Left ventricle myocardium inferior (tissue), 1 donor: ENCODE results near the gene TMEM39B. TPM values are rescaled to one million over a fixed set of nuclear protein-coding genes. Genes with fewer than 3 reads are reported as not detected.

Experiments
- DNase-seq: peaks from one replicate; pipeline ENCODE4 v3.0.0-alpha.2; 2020
- H3K27ac ChIP-seq: fragments of 200-600 bp; replicated peaks from 2 replicates; pipeline ENCODE4 v1.8.0; 2021
- H3K27me3 ChIP-seq: fragments of 200-600 bp; 2 replicates; pipeline ENCODE4 v1.8.0; 2021; ENCODE audit warnings: low read depth
- H3K36me3 ChIP-seq: fragments of 200-600 bp; 2 replicates; pipeline ENCODE4 v1.8.0; 2021
- H3K4me1 ChIP-seq: fragments of 200-600 bp; 2 replicates; pipeline ENCODE4 v1.8.0; 2021
- H3K4me3 ChIP-seq: fragments of 200-600 bp; 2 replicates; pipeline ENCODE4 v1.8.0; 2021; ENCODE audit warnings: mild to moderate bottlenecking, moderate library complexity
- H3K9me3 ChIP-seq: fragments of 200-600 bp; replicated peaks from 2 replicates; pipeline ENCODE4 v1.8.0; 2021
- CTCF ChIP-seq: fragments of 200-600 bp; IDR thresholded peaks from 2 replicates; pipeline ENCODE4 v1.8.0; 2021; ENCODE audit warnings: antibody characterized with exemption, mild to moderate bottlenecking, borderline replicate concordance
- intact Hi-C: fragments of 100-400 bp; cut with micrococcal nuclease; formaldehyde crosslinking; loops from one replicate; pipeline ENCODE4 v1.11.0; 2022
- total RNA-seq: library from RNA; stranded (reverse); fragmentation: NEBNext Ultra II Directional; extraction: Animal tissue kit (Norgen Biotek cat#: 25700); gene quantifications from one replicate; pipeline ENCODE4 v1.2.1, GENCODE V29; 2021
- donor health status: DM: no; HTN: yes; CAD: no; lungs with severe emphysema.

TMEM39B gene
- total RNA-seq, 1 donor from 2014 or later: 5.8 TPM

GRCh38 chr1:32032275-32032615 lies 40.5 kb upstream of the TMEM39B start:
- no peak overlapping the region for H3K27ac ChIP-seq
- no peak overlapping the region for H3K4me3 ChIP-seq
- no peak for TF ChIP-seq CTCF
- peaks cover 23% of the 10 kb centered on the region for H3K4me1 ChIP-seq
- no peak for DNase-seq
- H3K36me3 ChIP-seq: peaks cover 52% of the 10 kb centered on the region
- H3K9me3 ChIP-seq: no peaks in the 10 kb centered on the region
- H3K27me3 ChIP-seq: no peaks in the 10 kb centered on the region
- intact Hi-C loops: no loop called here

GRCh38 chr1:32035119-32035518 lies 37.6 kb upstream of the TMEM39B start:
- H3K27ac ChIP-seq: no peak overlapping the region
- H3K36me3 ChIP-seq: peaks cover 52% of the 10 kb centered on the region
- no peaks in the 10 kb centered on the region for H3K9me3 ChIP-seq
- H3K4me1 ChIP-seq: peaks cover 10% of the 10 kb centered on the region
- H3K4me3 ChIP-seq: no peak overlapping the region
- no peak for DNase-seq
- intact Hi-C loops: no loop called here
- no peaks in the 10 kb centered on the region for H3K27me3 ChIP-seq
- TF ChIP-seq CTCF: no peak

- H3K9me3 ChIP-seq: no peaks in the 10 kb centered on the region
- no peaks in the 10 kb centered on the region for H3K4me1 ChIP-seq
- intact Hi-C loops: no loop called here
- H3K36me3 ChIP-seq: peaks cover 2% of the 10 kb centered on the region
- H3K4me3 ChIP-seq: no peak overlapping the region
- TF ChIP-seq CTCF: no peak
- no peak for DNase-seq
- no peak overlapping the region for H3K27ac ChIP-seq
- no peaks in the 10 kb centered on the region for H3K27me3 ChIP-seq
These were observed 32.0 kb upstream of the TMEM39B start for GRCh38 chr1:32040711-32041110.

- intact Hi-C loops: no loop called here
- H3K36me3 ChIP-seq: no peaks in the 10 kb centered on the region
- no peak for DNase-seq
- H3K9me3 ChIP-seq: no peaks in the 10 kb centered on the region
- TF ChIP-seq CTCF: no peak
- no peaks in the 10 kb centered on the region for H3K4me1 ChIP-seq
- no peaks in the 10 kb centered on the region for H3K27me3 ChIP-seq
- H3K4me3 ChIP-seq: no peak overlapping the region
- H3K27ac ChIP-seq: no peak overlapping the region
These were observed 30.4 kb upstream of the TMEM39B start for GRCh38 chr1:32042330-32042729.

GRCh38 chr1:32044234-32044633 lies 28.5 kb upstream of the TMEM39B start:
- no peak for DNase-seq
- TF ChIP-seq CTCF: no peak
- intact Hi-C loops: no loop called here
- no peaks in the 10 kb centered on the region for H3K9me3 ChIP-seq
- H3K27me3 ChIP-seq: no peaks in the 10 kb centered on the region
- H3K4me1 ChIP-seq: no peaks in the 10 kb centered on the region
- no peak overlapping the region for H3K4me3 ChIP-seq
- no peak overlapping the region for H3K27ac ChIP-seq
- H3K36me3 ChIP-seq: no peaks in the 10 kb centered on the region

- no peak for TF ChIP-seq CTCF
- no peaks in the 10 kb centered on the region for H3K4me1 ChIP-seq
- intact Hi-C loops: no loop called here
- no peak overlapping the region for H3K4me3 ChIP-seq
- no peak overlapping the region for H3K27ac ChIP-seq
- no peak for DNase-seq
- no peaks in the 10 kb centered on the region for H3K9me3 ChIP-seq
- H3K27me3 ChIP-seq: no peaks in the 10 kb centered on the region
- H3K36me3 ChIP-seq: peaks cover 8% of the 10 kb centered on the region
These were observed 27.0 kb upstream of the TMEM39B start for GRCh38 chr1:32045772-32046171.
